HG03095 (cell line): ENCODE results near the gene IFNA10.
"Not testable (repeated sequence)": the region's sequence is repeated elsewhere in the genome, so short reads cannot be mapped to it uniquely, and the experiment has no call there.

Experiments
- ATAC-seq: cut with Tn5 transposase; IDR thresholded peaks from one replicate; pipeline ENCODE4 v1.9.1; 2021; ENCODE audit warnings: moderate library complexity; ENCODE audit not compliant: unreplicated experiment

Gene IFNA10

DNA sequence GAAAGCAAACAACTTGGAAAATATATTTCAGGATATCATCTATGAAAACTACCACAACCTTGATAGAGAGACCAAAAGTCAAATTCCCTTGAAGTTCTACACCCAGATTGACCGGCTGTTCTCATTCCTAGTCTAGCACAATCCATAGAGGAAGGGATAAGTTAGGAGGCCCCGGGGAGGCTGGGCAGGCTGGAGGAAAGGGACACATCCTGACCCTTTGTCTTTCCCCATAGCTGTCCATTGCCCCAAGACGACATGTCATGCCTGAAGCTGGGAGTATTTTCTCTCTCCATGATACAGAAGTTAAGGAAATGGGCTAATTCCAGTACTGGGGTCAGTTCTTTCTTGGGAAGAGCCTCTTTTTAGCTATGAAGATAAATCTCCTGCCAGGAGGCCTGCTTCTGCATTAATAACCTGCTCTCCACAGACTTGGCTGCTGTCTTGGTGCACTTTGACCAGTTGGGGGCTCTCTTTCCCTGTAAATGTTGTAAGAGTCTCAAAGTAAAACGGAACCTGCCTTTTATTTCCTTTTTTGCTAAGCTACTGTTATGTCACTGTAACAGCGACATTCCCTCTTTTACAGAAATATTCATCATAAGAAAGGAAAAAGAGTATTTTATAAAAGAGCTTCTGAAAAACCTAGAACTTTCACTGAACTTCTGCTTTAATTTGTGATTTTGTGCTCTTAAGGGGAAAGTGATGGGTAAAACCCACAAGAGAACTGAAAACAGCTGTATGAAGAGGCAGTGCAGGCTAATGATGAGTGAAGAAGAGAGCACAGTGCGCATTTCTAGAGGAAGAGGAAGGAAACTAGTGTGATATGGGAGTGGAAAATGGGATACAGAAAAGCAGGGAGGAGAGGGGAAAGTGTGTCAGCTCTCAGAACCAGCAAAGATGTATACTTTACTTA, 11.8 kb downstream of the IFNA10 start:
- ATAC-seq: peak; percentile 90

GRCh38 chr9:21187487-21187886, 19.5 kb downstream of the IFNA10 start, which contains the start of gene IFNA4:
IFNA4 (minus strand) TSS chr9:21187587; CDS start chr9:21187531, 56 bp downstream.
- not testable (repeated sequence) for ATAC-seq

DNA sequence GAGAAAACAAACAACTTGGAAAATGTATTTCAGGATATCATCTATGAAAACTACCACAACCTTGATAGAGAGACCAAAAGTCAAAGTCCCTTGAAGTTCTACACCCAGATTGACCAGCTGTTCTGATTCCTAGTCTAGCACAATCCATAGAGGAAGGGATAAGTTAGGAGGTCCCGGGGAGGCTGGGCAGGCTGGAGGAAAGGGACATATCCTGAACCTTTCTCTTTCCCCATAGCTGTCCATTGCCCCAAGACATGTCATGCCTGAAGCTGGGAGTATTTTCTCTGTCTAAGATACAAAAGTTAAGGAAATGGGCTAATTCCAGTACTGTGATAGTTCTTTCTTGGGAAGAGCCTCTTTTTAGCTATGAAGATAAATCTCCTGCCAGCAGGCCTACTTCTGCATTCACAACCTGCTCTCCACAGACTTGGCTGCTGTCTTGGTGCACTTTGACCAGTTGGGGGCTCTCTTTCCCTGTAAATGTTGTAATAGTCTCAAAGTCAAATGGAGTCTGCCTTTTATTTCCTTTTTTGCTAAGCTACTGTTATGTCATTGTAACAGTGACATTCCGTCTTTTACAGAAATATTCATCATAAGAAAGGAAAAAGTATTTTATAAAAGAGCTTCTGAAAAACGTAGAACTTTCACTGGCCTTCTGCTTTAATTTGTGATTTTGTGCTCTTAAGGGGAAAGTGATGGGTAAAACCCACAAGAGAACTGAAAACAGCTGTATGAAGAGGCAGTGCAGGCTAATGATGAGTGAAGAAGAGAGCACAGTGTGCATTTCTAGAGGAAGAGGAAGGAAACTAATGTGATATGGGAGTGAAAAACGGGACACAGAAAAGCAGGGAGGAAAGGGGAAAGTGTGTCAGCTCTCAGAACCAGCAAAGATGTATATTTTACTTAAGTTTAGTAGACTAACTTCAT, 23.9 kb downstream of the IFNA10 start:
- peak; percentile 87 for ATAC-seq

DNA sequence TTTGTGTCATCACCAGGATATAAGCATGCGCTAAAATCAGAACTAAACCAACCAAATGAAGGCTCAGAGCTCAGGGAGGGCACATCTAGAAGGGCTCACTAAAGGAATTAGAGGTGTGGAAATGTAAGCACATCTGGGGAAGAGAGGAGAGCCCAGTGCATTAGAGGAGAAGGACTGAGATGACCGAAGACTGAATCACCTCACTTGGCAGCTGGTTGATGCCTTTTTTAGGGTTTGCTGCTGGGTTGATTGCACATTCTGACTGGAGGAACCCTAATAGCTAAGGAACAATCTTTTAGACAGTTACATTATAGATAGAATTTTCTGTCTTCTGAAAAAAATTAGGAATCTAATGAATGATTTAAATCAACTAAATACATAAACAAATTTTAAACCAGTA, 32.3 kb downstream of the IFNA10 start:
- no peak for ATAC-seq

DNA sequence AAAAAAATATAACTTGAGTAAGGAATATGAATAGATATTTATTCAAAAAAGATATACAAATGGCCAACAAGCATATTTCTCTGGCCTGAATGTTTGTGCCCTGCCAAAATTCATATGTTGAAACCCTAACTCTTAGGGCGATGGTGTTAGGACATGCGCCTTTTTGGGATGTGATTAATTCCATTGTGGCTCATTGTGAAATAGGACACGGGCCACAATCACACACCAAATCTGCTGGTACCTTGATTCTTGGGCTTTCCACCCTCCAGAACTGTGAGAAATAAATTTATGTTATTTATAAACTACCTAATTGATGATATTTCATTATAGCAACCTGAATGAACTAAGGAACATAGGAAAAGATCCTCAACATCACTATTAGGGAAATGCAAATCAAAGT, 34.8 kb downstream of the IFNA10 start:
- ATAC-seq: no peak

- no peak for ATAC-seq
Measured at GRCh38 chr9:21171351-21171750, 35.6 kb downstream of the IFNA10 start.

DNA sequence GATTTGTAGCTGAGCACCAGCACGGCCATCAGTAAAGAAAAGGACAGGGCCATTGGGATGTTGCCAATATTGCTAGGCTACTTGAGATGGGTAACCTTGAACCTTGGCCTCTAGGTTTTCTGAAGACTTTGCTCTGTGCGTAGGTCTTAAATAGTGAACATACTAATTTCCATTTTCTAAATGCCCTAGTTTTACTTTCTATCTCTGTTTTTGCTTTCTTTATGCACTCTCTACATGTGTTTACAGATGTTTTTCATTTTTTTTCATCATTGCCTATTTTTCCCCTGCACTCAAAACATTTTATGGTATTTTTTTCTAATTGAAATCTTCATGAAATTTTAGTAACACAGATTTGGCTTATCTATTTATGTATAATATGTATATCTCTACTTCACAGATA, 40.4 kb downstream of the IFNA10 start, which contains the start of gene IFNA21:
Gene IFNA21, minus strand, starts transcription at position 101 of the 400 bp plus-strand sequence. Its CDS starts 48 bp downstream, at position 53.
- not testable (repeated sequence) for ATAC-seq

DNA sequence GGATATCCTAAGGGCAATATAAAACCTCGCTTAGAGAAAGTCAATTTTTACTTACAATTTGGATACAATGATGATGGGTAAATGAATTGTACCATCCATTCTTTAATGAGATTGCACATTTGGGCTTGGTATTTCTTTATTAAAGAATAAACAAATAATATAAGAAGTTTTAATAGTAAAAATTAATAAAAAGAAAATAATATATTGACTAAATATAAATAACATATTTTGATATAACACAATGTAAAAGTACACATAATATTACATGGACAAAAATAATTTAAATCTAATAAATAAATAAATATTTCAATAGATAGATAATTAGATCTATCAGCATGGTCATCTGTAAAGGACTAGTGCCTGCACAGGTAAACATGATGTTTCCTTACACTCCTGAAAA, 41.4 kb downstream of the IFNA10 start:
- ATAC-seq: no peak

GRCh38 chr9:21160178-21160577, 46.8 kb downstream of the IFNA10 start:
- ATAC-seq: peak; percentile 92
